ENCODE results near the gene BEST1. TPM values are rescaled to one million over a fixed set of nuclear protein-coding genes. Genes with fewer than 3 reads are reported as not detected.

Gene BEST1
- total and polyA plus RNA-seq, 5 donors, result 2.9 to 4.6 (median 3.4) TPM

DNA sequence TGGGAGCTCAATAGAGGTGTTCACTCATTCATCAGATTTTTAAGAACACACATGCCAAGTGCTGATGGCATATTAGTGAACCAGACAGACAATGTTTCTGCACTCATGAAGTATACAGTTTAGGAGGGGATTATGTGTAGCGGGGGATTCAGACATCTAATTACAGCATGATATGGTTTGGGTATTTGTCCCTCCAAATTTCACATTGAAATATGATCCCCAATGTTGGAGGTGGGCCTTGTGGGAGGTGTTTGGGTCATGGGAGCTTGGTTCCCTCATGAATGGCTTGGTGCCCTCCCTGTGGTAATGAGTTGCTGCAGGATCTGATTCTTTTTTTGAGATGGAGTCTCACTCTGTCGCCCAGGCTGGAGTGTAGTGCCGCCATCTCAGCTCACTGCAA, 23.9 kb upstream of the BEST1 start:
- Histone ChIP-seq H3K4me1 (ENCODE audit: control insufficient read depth, insufficient read depth, low read length) (peaks cover 7% of the 10 kb centered on the region), H3K27ac (ENCODE audit: low read length) (no peak overlapping the region), H3K27me3 (ENCODE audit: control insufficient read depth, insufficient read depth) (no peaks in the 10 kb centered on the region), H3K4me3 (ENCODE audit: low read length) (no peak overlapping the region), H3K9me3 (ENCODE audit: control insufficient read depth, low read length) (no peaks in the 10 kb centered on the region)
- intact Hi-C loops (cut with DNase I), result no loop called here
- WGBS, result 90% methylated on average over 3 of the region's 3 CpGs
- ATAC-seq (no peak), DNase-seq (no peak)

DNA sequence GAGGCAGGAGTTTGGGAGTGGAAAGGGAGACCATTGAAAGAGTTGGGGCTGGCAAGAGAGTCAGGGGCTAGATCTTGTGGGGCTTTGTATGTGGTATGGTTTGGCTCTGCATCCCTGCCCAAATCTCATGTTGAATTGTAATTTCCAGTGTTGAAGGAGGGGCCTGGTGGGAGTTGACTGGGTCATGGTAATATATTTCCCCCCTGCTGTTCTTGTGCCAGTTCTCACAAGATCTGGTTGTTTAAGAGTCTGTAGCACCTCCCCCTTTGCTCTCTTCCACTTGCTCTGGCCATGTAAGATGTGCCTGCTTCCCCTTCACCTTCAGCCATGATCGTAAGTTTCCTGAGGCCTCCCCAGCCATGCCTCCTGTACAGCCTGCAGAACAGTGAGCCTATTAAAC, 22.6 kb upstream of the BEST1 start:
- DNase-seq, result no peak
- Histone ChIP-seq H3K4me1 (ENCODE audit: control insufficient read depth, insufficient read depth, low read length) (peaks cover 7% of the 10 kb centered on the region), H3K27me3 (ENCODE audit: control insufficient read depth, insufficient read depth) (no peaks in the 10 kb centered on the region), H3K4me3 (ENCODE audit: low read length) (no peak overlapping the region), H3K27ac (ENCODE audit: low read length) (no peak overlapping the region), H3K9me3 (ENCODE audit: control insufficient read depth, low read length) (no peaks in the 10 kb centered on the region)
- ATAC-seq, result no peak
- WGBS, result 93% methylated on average over 1 of the region's 1 CpG
- intact Hi-C loops (cut with DNase I), result no loop called here

DNA sequence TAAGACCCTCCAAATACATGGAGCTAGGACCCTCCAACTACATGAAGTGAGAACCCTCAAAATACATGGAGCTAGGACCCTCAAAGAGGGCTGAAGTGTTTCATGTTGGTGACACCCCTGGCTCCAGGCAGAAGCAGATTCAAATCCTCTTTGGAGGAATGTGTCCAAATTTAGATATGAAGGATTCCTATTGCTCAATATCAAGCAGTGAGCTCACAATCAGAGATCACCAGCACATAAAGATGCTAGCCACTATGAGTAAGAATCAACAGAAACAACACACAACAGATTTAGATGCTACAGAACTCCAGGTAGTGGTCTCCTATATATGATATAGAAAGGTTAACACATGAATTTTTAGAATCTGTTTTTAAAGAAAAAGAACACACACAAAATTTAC, 21.5 kb upstream of the BEST1 start:
- intact Hi-C loops (cut with DNase I), result no loop called here
- Histone ChIP-seq H3K27me3 (ENCODE audit: control insufficient read depth, insufficient read depth) (no peaks in the 10 kb centered on the region), H3K4me3 (ENCODE audit: low read length) (no peak overlapping the region), H3K9me3 (ENCODE audit: control insufficient read depth, low read length) (no peaks in the 10 kb centered on the region), H3K4me1 (ENCODE audit: control insufficient read depth, insufficient read depth, low read length) (no peaks in the 10 kb centered on the region), H3K27ac (ENCODE audit: low read length) (no peak overlapping the region)
- DNase-seq (no peak), ATAC-seq (no peak)

DNA sequence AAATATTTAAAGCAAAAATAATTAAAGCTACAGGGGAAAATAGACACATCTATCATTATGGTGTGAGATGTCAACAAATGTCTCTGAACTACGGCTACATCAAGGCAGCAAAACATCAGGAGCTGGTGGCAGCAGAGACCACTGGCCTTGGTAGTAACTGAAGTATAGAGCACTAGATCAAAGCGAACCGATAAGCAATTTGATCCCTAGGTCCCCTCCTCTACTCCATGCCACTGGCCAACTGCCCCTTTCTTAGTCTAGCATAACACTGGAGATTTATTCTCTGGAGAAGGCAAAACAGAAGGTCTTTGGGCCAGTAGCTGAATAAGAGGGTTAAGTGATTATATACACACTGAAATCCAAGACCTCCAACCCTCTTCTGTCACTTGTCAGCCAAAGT, 19.2 kb upstream of the BEST1 start:
- WGBS, result 90% methylated on average over 3 of the region's 3 CpGs

DNA sequence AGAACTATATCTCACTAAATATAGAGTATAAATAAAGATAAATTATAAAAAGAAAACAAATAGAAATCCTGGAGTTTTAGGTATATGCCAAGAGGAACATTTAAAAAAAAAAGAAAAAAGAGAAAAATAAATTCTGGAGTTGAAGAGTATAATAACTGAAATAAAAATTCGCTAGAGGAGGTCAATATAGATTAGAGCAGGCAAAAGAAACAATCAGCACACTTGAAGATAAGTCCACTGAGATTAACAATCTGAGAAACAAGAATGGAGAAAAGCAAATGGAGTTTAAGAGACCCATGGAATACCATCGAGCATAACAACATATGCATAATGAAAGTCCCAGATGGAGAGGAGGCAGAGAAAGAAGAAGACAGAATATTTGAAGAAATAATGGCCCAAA, 14.3 kb upstream of the BEST1 start:
- no peaks in the 10 kb centered on the region for H3K9me3 ChIP-seq (ENCODE audit: control insufficient read depth, low read length)
- no peaks in the 10 kb centered on the region for H3K27me3 ChIP-seq (ENCODE audit: control insufficient read depth, insufficient read depth)
- intact Hi-C loops (cut with DNase I), result no loop called here
- H3K27ac ChIP-seq (ENCODE audit: low read length), result no peak overlapping the region
- WGBS, result 81% methylated on average over 2 of the region's 2 CpGs
- no peak overlapping the region for H3K4me3 ChIP-seq (ENCODE audit: low read length)
- ATAC-seq, result no peak
- H3K4me1 ChIP-seq (ENCODE audit: control insufficient read depth, insufficient read depth, low read length), result no peaks in the 10 kb centered on the region
- DNase-seq, result no peak

More for the DNA sequence above, 19.2 kb upstream of the BEST1 start:
- DNase-seq, result no peak
- intact Hi-C loops (cut with DNase I), result no loop called here
- Histone ChIP-seq H3K4me3 (ENCODE audit: low read length) (no peak overlapping the region), H3K27ac (ENCODE audit: low read length) (no peak overlapping the region), H3K27me3 (ENCODE audit: control insufficient read depth, insufficient read depth) (no peaks in the 10 kb centered on the region), H3K4me1 (ENCODE audit: control insufficient read depth, insufficient read depth, low read length) (no peaks in the 10 kb centered on the region), H3K9me3 (ENCODE audit: control insufficient read depth, low read length) (no peaks in the 10 kb centered on the region)
- ATAC-seq, result no peak

DNA sequence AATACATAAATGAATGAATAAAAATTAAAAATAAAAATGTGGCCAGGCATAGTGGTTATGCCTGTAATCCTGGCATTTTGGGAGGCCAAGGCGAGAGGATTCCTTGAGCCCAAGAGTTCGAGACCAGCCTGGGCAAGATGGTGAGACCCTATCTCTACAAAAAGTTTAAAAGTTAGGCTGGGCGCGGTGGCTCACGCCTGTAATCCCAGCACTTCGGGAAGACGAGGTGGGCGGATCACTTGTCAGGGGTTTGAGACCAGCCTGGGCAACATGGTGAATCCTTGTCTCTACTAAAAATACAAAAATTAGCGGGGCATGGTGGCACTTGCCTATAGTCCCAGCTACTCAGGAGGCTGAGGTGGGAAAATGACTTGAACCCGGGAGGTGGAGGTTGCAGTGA, 9.7 kb upstream of the BEST1 start:
- 93% methylated on average over 10 of the region's 10 CpGs for WGBS

DNA sequence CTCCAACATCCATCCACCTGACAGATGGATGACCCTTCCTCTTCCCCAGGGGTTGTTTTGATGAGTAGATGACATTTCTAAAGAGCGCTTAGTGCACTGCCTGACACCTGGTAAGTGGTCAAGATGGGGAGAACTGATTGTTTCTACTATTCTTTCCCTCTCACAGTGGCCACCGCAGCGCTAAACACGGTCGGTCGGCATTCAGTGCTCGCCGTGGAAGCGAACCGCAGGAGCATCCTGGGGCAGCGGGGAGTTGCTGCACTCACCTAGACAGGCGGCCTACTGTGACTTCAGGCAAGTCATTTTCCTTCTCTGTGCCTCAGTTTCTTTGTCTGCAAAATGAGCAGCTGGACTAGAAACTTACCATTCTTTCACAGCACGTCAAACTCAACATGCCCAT, 5.0 kb upstream of the BEST1 start:
- intact Hi-C loops (cut with DNase I), result loop anchor here in 3 of 4 donors (5.0 to 10.0 kb wide), 4 partner anchors 48 to 148 kb away; no protein-coding TSS in a partner anchor
- WGBS, result 92% methylated on average over 13 of the region's 13 CpGs
- Histone ChIP-seq H3K4me1 (ENCODE audit: control insufficient read depth, insufficient read depth, low read length) (peaks cover 5% of the 10 kb centered on the region), H3K27ac (ENCODE audit: low read length) (no peak overlapping the region), H3K27me3 (ENCODE audit: control insufficient read depth, insufficient read depth) (no peaks in the 10 kb centered on the region), H3K9me3 (ENCODE audit: control insufficient read depth, low read length) (no peaks in the 10 kb centered on the region), H3K4me3 (ENCODE audit: low read length) (no peak overlapping the region)
- no peak for ATAC-seq
- no peak for DNase-seq

More for the DNA sequence above, 9.7 kb upstream of the BEST1 start:
- Histone ChIP-seq H3K4me3 (ENCODE audit: low read length) (no peak overlapping the region), H3K27me3 (ENCODE audit: control insufficient read depth, insufficient read depth) (no peaks in the 10 kb centered on the region), H3K9me3 (ENCODE audit: control insufficient read depth, low read length) (no peaks in the 10 kb centered on the region), H3K4me1 (ENCODE audit: control insufficient read depth, insufficient read depth, low read length) (no peaks in the 10 kb centered on the region), H3K27ac (ENCODE audit: low read length) (no peak overlapping the region)
- DNase-seq, result no peak
- no peak for ATAC-seq
- intact Hi-C loops (cut with DNase I), result loop anchor here in 1 of 4 donors (10.0 kb wide), 1 partner anchor 134 kb away; no protein-coding TSS in a partner anchor

DNA sequence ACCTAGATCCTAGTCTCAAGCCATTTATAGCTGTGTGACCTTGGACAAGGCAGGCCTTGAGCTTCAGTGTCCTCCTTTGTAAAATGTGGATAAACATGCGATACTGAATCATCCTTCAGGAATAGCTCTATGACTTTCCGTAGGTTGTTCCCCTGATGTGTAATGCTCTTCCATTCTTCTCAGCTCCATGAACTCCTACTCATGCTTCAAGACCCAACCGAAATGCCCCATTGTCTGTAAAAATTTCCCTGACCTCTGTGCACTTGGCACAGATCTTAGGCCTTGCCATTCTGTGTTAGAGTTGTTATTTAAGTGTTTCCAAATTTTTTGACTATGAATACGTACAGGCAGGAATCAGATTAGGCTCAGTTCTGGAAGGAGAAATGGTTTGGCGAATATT, 3.3 kb upstream of the BEST1 start:
- ATAC-seq, result no peak
- no peak overlapping the region for H3K27ac ChIP-seq (ENCODE audit: low read length)
- 94% methylated on average over 5 of the region's 5 CpGs for WGBS

DNA sequence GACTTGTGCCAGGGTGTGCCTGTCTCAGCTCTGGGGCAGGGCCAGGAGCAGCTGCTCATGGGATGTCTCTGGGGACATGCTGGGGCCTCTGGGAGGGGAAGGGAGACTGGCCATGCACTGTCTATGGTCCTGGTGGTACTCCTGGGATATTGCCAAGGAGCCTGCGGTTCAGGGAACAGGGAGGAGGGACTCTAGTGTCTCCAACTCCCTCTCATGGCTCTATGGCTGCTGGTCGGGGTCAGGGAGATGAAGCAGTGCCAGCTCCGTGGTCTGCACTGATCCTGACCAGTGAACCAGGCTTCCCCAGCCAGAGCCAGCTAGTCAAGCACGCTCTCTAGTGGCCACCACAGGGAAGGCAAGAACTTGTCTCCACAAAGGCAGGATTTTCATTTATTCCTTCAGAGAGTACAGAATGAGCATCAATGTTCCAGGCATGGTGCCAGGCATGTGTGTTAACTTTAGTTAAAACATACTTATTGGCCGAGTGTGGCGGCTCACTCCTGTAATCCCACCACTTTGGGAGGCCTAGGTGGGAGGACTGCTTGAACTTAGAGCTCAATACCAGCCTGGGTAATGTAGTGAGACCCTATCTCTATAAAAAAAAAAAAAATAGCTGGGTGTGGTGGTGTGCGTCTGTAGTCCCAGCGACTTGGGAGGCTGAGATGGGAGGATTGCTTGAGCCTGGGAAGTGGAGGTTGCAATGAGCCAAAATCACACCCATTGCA, 2.5 kb upstream of the BEST1 start:
- DNase-seq, result peak; percentile 91 to 96 (median 93)
- Histone ChIP-seq H3K4me1 (ENCODE audit: control insufficient read depth, insufficient read depth, low read length) (peaks cover 5% of the 10 kb centered on the region), H3K4me3 (ENCODE audit: low read length) (no peak overlapping the region), H3K27ac (ENCODE audit: low read length) (peak overlapping the region; percentile 55), H3K27me3 (ENCODE audit: control insufficient read depth, insufficient read depth) (no peaks in the 10 kb centered on the region), H3K9me3 (ENCODE audit: control insufficient read depth, low read length) (no peaks in the 10 kb centered on the region)
- ATAC-seq, result peak; percentile 77 to 82
- WGBS, result 5% methylated on average over 8 of the region's 8 CpGs
- intact Hi-C loops (cut with DNase I), result loop anchor here (1.0 to 10.0 kb wide), 6 partner anchors 48 to 150 kb away; no protein-coding TSS in a partner anchor

More for the DNA sequence above, 3.3 kb upstream of the BEST1 start:
- Histone ChIP-seq H3K9me3 (ENCODE audit: control insufficient read depth, low read length) (no peaks in the 10 kb centered on the region), H3K27me3 (ENCODE audit: control insufficient read depth, insufficient read depth) (no peaks in the 10 kb centered on the region), H3K4me1 (ENCODE audit: control insufficient read depth, insufficient read depth, low read length) (peaks cover 5% of the 10 kb centered on the region), H3K4me3 (ENCODE audit: low read length) (no peak overlapping the region)
- intact Hi-C loops (cut with DNase I), result loop anchor here (1.0 to 10.0 kb wide), 6 partner anchors 48 to 150 kb away; no protein-coding TSS in a partner anchor
- no peak for DNase-seq

DNA sequence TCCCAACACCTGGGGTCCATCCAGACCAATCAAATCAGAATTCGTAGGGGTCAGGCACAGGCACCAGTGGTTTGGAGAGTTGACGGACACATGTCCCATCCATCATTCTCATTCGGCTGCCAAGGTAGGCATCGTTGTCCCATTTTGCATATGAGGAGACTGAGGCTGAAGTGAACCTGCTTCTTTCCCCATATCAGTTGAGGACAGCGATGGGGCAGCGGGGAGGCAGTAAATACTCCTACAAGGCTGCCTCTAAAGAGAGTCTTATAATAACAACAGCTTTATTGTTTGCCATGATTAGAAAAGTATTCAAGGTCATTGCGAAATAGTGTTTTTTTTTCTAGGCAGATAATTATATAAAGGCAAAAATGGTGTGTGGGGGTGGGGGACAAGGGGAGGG, 1.6 kb upstream of the BEST1 start:
- Histone ChIP-seq H3K4me3 (ENCODE audit: low read length) (no peak overlapping the region), H3K27ac (ENCODE audit: low read length) (peak overlapping the region; percentile 38), H3K27me3 (ENCODE audit: control insufficient read depth, insufficient read depth) (no peaks in the 10 kb centered on the region), H3K9me3 (ENCODE audit: control insufficient read depth, low read length) (no peaks in the 10 kb centered on the region), H3K4me1 (ENCODE audit: control insufficient read depth, insufficient read depth, low read length) (peaks cover 5% of the 10 kb centered on the region)
- 82% methylated on average over 7 of the region's 7 CpGs for WGBS
- DNase-seq, result no peak
- intact Hi-C loops (cut with DNase I), result loop anchor here in 3 of 4 donors (5.0 to 10.0 kb wide), 4 partner anchors 51 to 151 kb away; no protein-coding TSS in a partner anchor
- ATAC-seq, result no peak

DNA sequence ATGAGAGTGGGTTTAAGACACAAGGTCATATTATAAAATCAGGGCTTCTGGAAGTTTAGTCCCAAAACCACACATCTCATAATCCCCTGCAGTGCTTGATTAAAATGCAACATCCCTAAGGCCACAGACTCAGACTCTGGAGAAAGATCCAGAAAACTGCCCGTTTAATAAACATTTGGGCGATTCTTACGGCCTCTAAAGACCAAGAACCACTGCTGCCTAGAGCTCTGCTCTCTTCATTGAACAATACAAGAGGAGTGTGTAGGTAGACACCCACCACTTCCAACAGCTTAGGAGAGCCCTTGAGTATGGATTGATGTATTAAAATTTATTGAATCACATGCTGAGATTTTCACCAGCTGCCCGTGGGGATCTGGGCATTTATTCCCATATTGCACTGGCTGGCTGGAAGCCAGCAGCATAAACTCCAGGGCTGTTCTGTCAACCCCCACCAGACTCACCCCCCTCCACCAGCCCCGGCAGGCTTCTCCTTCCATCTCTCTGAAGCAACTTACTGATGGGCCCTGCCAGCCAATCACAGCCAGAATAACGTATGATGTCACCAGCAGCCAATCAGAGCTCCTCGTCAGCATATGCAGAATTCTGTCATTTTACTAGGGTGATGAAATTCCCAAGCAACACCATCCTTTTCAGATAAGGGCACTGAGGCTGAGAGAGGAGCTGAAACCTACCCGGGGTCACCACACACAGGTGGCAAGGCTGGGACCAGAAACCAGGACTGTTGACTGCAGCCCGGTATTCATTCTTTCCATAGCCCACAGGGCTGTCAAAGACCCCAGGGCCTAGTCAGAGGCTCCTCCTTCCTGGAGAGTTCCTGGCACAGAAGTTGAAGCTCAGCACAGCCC, 749 bp upstream of the BEST1 start:
- Histone ChIP-seq H3K9me3 (ENCODE audit: control insufficient read depth, low read length) (no peaks in the 10 kb centered on the region), H3K4me1 (ENCODE audit: control insufficient read depth, insufficient read depth, low read length) (peaks cover 5% of the 10 kb centered on the region), H3K4me3 (ENCODE audit: low read length) (no peak overlapping the region), H3K27ac (ENCODE audit: low read length) (peak overlapping the region; percentile 26), H3K27me3 (ENCODE audit: control insufficient read depth, insufficient read depth) (no peaks in the 10 kb centered on the region)
- 36% methylated on average over 9 of the region's 9 CpGs for WGBS
- intact Hi-C loops (cut with DNase I), result loop anchor here in 3 of 4 donors (5.0 to 10.0 kb wide), 5 partner anchors 52 to 152 kb away; no protein-coding TSS in a partner anchor
- DNase-seq, result peak; percentile 86 to 91 (median 89)
- ATAC-seq, result peak; percentile 83 to 84

Data from right cardiac atrium (tissue), 5 donors.